Measurements from ENCODE around the gene STK26.
A peak's percentile ranks its signal among the peaks of the same experiment; 100 is the strongest.
"Not testable (repeated sequence)": the region's sequence is repeated elsewhere in the genome, so short reads cannot be mapped to it uniquely, and the experiment has no call there.

Gene STK26

DNA sequence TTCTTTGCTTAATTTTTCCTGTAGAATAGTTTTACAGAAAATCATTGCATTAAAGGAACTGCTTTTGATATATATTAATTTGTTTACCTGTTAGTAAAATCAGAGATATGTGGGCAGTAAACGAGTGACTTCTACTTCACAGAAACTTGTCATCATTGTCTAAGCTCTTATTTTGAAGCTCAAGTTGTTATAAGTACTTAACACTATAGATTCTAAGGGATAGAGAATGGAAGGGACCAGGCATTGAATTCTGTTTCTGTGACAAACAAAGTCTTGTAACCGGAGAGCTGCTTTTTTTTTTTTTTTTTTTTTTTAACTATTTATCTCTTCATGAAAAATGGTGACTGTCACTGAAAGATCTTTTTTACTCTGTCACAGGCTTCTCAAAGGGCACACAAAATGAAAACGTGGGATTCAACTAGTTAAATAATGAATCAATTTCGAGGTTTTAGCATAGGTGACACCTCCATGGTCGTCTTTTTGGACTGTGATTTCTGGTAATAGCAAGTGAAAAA is 14.4 kb downstream of the STK26 start:
- DNase-seq: no peak

DNA sequence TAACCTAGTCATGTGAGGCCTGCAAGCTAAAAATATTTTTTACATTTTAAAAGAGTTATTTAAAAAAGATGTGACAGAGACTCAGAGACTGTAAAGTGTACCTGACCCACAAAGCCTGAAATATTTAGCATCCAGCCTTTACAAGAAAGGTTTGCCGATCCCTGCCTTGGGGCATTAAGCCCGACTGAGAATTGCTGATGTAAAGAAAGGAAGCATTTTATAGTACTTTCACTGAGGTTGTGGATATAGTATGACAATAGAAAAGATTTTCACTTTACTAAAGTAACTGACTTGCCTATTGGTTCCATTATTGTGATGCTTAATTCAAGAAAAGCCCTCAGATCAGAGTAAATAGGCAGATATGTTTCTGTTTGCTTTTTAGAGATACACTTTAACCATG is 17.0 kb downstream of the STK26 start:
- DNase-seq: no peak

DNA sequence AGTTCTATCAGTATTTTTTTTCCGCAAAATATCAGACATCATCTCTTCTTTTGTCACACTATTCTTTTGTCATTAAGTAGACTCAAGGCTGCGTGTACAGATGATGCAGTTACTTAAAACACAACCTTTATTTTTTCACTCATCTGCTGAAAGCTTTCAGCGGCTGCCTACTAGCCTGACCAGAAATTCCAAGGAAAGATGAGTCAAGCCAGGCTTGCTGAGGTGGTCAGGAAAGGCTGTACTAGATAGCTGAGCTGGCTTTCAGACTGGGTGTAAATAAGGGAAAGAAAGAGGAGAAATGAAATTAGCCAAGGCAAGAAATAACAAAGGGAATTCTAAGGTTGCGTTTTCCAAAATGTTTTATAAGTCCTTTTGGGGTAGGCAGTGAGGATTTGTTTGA is 17.9 kb downstream of the STK26 start:
- no peak for DNase-seq

DNA sequence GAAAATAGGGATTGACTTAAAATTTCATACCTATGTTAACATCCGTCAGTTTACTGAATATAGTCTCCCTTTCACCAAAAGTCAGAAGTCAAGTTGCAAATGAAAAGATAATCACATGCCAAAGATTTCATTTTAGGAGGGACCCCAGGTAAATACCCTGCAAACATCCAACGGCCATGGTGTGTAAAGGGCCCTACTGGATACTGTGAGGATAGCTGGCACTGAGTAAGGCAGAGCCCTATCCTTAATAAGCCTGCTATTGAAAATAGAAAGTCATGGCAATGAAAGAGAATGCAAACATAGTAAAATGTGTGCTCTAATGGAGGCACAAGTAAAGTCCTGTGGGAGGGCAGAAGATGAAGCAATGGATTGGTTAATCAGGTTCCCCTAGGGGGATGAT is 20.9 kb downstream of the STK26 start:
- DNase-seq: no peak

- DNase-seq: no peak
Measured at GRCh38 chrX:132044953-132045352, 21.9 kb downstream of the STK26 start.

- DNase-seq: no peak
Measured at GRCh38 chrX:132045456-132045855, 22.4 kb downstream of the STK26 start.

- DNase-seq: no peak
Measured at GRCh38 chrX:132046533-132046932, 23.4 kb downstream of the STK26 start.

GRCh38 chrX:132051778-132052177 is 28.7 kb downstream of the STK26 start:
- DNase-seq: not testable (repeated sequence)

DNA sequence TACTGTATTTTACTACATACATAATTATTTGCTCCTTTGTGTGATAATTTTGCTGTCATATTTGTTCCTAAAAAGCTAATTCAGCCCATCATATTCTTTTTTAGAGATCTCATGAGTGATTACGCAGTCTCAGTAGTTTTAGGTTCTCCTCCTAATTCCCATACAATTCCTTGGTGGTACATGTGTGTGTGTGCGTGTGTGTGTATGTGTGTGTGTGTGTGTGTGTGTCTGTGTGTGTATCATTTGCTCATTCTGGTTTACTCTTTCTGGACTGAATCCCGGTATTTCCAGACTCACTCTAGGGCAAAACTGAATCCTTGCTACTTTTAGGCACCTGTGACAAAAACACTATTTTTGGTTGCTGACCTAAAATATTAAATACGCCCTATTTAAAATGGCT is 34.9 kb downstream of the STK26 start:
- DNase-seq: no peak

- peak; percentile 1 for DNase-seq
Measured at GRCh38 chrX:132058975-132059374, 35.9 kb downstream of the STK26 start.

- DNase-seq: no peak
Measured at GRCh38 chrX:132059973-132060540, 37.0 kb downstream of the STK26 start.

DNA sequence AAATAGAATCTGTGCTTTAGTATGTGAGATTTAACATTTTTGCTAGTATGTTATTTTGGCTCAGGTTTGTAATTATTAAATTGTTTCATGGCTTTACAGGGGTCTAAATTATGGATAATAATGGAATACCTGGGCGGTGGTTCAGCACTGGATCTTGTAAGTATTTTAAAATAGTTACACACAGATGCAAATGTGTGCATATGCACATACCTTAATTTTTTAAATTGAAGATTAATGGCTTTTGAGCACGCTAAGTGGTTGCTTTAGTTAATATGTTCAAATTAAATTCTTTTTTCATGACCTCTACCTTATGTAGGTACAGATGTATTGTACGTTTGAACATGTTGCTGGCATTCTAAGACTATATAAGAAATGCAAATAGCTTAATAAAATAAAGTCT is 40.2 kb downstream of the STK26 start:
- DNase-seq: no peak

GRCh38 chrX:132063862-132064261 is 40.8 kb downstream of the STK26 start:
- no peak for DNase-seq

DNA sequence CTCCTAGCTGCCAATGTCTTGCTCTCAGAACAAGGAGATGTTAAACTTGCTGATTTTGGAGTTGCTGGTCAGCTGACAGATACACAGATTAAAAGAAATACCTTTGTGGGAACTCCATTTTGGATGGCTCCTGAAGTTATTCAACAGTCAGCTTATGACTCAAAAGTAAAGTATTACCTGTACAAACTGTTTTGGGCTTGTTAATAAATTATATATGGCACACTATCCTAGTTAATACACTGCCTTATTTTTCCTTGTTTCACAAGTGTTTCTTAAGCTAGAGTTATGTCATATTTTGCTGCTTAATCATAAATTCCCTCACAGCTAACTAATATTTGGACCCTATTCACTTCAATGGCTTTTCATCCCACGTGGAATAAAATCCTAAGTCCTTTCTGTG is 45.3 kb downstream of the STK26 start:
- DNase-seq: no peak

GRCh38 chrX:132071254-132071653 is 48.2 kb downstream of the STK26 start:
- no peak for DNase-seq

- no peak for DNase-seq
Measured at GRCh38 chrX:132077414-132077813, 54.3 kb downstream of the STK26 start.

DNA sequence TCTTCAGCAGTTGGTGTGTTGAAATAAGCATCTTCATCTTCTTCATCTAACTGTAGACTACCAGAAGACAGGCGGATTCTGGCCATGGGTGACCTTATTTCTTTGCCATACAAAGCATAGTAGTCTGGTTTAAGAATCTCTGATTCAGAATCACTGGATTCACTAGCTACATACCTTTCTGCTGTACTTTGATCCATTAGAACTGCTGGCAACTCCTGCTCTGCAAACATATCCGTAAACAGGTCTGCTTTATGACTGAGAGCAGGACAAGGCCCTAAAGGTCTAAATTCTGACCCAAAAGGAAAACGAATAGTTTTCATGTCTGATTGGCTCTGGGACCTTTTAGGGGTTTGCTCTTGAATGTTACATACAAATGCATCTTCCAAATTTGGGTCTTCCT is 54.8 kb downstream of the STK26 start:
- no peak for DNase-seq

- no peak for DNase-seq
Measured at GRCh38 chrX:132085786-132086185, 62.7 kb downstream of the STK26 start.

- no peak for DNase-seq
Measured at GRCh38 chrX:132086672-132087071, 63.6 kb downstream of the STK26 start.

- DNase-seq: no peak
Measured at GRCh38 chrX:132088864-132089263, 65.8 kb downstream of the STK26 start.

- no peak for DNase-seq
Measured at GRCh38 chrX:132090403-132091159, 67.5 kb downstream of the STK26 start.

DNA sequence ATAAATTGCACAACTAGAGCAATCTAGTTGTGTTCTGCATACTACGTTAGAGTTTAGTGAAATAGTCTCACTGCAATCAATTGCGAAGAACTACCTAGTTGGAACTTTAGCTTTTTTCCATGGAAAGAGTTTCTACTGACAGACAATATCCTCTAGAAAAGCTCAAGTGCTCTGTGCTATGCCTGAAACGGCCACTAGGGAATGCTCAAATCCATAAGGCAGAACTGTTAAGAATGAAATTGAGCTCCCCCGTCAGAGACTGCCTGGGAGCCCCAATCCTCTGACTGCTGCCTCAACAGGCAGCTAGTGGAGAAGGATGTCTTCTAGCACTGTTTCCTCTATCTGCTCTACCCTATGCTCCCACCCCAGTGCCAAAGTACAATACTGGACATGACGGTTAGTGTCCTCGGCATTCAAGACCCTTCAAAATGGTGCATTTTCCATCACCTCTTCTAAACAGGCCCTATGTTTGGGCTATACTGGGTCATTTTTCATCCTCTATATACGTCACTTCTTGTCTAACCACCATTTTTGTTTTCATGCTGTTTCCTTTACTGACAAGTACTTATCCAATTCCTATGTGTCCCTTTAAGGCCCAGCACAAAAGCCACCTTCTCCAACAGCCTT is 69.5 kb downstream of the STK26 start:
- peak; percentile 50 for DNase-seq

- no peak for DNase-seq
Measured at GRCh38 chrX:132093239-132093860, 70.2 kb downstream of the STK26 start.

DNA sequence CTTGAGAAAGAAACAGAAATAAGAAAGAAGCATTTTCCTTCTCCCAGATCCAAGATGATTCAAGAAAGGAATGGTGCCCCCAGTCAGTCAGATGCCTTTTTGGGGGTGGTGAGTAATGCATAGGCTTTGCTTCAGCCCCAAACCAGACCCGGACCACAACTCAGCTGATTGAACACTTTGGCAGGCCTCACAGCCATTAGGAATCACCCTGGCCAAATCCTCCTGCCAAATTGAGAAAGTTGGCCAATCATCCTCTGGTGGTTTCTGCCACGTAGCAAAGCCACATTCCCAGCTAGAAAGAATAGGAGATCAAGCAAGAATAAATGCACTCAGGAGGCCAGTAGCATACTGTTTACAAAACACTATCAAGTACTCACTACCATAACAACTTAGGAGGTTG is 71.1 kb downstream of the STK26 start:
- DNase-seq: no peak
